Muscle layer of duodenum (tissue), 2 donors: ENCODE measurements around the gene PYROXD2.

Experiments used
- H3K27ac ChIP-seq: one replicate; pipeline ENCODE4 v1.7.0; 2013; ENCODE audit warnings: mild to moderate bottlenecking, low read length
- H3K27me3 ChIP-seq: one replicate; pipeline ENCODE4 v1.7.0; 2013; ENCODE audit warnings: low read depth, mild to moderate bottlenecking, control low read depth, low read length
- H3K36me3 ChIP-seq, 2 donors: one replicate each; pipeline ENCODE4 v1.7.0; 2013; ENCODE audit warnings: low read length in 2 of 2, control low read depth in 1 of 2, mild to moderate bottlenecking in 1 of 2; ENCODE audit not compliant: insufficient read depth in 2 of 2, control insufficient read depth in 1 of 2
- H3K4me1 ChIP-seq, 2 donors: one replicate each; pipeline ENCODE4 v1.7.0; 2013; ENCODE audit warnings: low read length in 2 of 2, mild to moderate bottlenecking in 2 of 2, control low read depth in 1 of 2, moderate library complexity in 1 of 2; ENCODE audit not compliant: insufficient read depth in 2 of 2, control insufficient read depth in 1 of 2
- H3K4me3 ChIP-seq, 2 donors: one replicate each; pipeline ENCODE4 v1.7.0; 2013; ENCODE audit warnings: low read length in 2 of 2, low read depth in 1 of 2, mild to moderate bottlenecking in 1 of 2
- H3K9me3 ChIP-seq, 2 donors: one replicate each; pipeline ENCODE4 v1.7.0; 2013; ENCODE audit warnings: low read length in 2 of 2, control low read depth in 1 of 2, mild to moderate bottlenecking in 1 of 2; ENCODE audit not compliant: control insufficient read depth in 1 of 2
- donor health status: healthy.

The PYROXD2 gene

GRCh38 chr10:98370831-98371820 is 43.9 kb downstream of the PYROXD2 start:
- Histone ChIP-seq H3K4me1 (peaks cover 0 to 18% of the 10 kb centered on the region in 2 donors), H3K4me3 (no peak overlapping the region), H3K36me3 (no peaks in the 10 kb centered on the region), H3K27me3 (no peaks in the 10 kb centered on the region), H3K9me3 (no peaks in the 10 kb centered on the region), H3K27ac (no peak overlapping the region)

DNA sequence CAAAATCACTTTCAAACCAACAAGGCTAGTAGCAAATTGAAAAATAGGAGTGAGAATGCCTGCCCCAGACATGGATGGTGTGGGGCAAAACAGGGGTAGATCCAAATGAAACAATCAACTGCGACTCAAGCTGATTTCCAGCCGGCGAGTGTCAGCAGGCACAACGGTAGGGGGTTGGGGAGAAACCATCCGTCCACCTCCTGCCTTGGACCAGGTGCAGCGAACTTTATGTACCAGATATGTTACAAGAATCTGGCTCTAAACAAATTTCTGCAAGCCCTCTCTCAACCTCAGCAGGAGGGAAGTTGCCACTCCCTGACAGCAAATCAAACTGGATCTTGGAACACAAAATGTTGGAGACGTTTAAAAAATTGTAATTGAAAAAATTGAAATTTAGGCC is 45.2 kb downstream of the PYROXD2 start:
- no peaks in the 10 kb centered on the region for H3K36me3 ChIP-seq
- H3K27ac ChIP-seq: no peak overlapping the region
- peaks cover 0 to 13% of the 10 kb centered on the region in 2 donors for H3K4me1 ChIP-seq

DNA sequence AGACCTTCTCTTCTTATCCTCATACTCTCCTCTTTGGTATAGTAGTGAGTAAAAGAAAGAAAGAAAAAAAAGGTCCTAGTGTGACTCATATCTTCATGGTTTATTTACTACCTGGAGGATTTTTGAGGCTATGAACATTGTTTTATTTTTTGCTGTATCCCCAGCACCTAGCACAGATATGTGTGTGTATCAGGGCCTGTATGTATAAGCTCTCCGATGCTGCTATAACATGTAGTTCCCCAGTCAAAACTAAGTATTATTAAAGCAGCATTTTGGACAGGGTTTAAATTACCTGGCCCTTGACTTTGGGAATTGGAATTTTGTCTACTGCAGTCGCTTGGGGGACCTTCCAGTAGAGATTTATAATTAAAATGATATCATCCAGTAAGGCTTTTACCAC is 46.3 kb downstream of the PYROXD2 start:
- Histone ChIP-seq H3K27me3 (no peaks in the 10 kb centered on the region), H3K4me3 (no peak overlapping the region), H3K27ac (no peak overlapping the region), H3K4me1 (peaks cover 0 to 2% of the 10 kb centered on the region in 2 donors), H3K9me3 (no peaks in the 10 kb centered on the region), H3K36me3 (no peaks in the 10 kb centered on the region)

More for the DNA sequence above, 45.2 kb downstream of the PYROXD2 start:
- H3K27me3 ChIP-seq: no peaks in the 10 kb centered on the region
- no peak overlapping the region for H3K4me3 ChIP-seq
- no peaks in the 10 kb centered on the region for H3K9me3 ChIP-seq

GRCh38 chr10:98367604-98368451 is 47.2 kb downstream of the PYROXD2 start:
- no peak overlapping the region for H3K4me3 ChIP-seq
- no peaks in the 10 kb centered on the region for H3K27me3 ChIP-seq
- no peak overlapping the region for H3K27ac ChIP-seq
- H3K9me3 ChIP-seq: no peaks in the 10 kb centered on the region
- no peaks in the 10 kb centered on the region for H3K4me1 ChIP-seq
- H3K36me3 ChIP-seq: no peaks in the 10 kb centered on the region

- no peak overlapping the region for H3K4me3 ChIP-seq
- no peak overlapping the region for H3K27ac ChIP-seq
- no peaks in the 10 kb centered on the region for H3K36me3 ChIP-seq
- H3K4me1 ChIP-seq: no peaks in the 10 kb centered on the region
- no peaks in the 10 kb centered on the region for H3K9me3 ChIP-seq
- H3K27me3 ChIP-seq: no peaks in the 10 kb centered on the region
These were observed 48.9 kb downstream of the PYROXD2 start for GRCh38 chr10:98366062-98366530.

GRCh38 chr10:98365406-98366061 is 49.4 kb downstream of the PYROXD2 start:
- Histone ChIP-seq H3K9me3 (no peaks in the 10 kb centered on the region), H3K27ac (no peak overlapping the region), H3K4me1 (no peaks in the 10 kb centered on the region), H3K4me3 (no peak overlapping the region), H3K27me3 (no peaks in the 10 kb centered on the region), H3K36me3 (no peaks in the 10 kb centered on the region)

DNA sequence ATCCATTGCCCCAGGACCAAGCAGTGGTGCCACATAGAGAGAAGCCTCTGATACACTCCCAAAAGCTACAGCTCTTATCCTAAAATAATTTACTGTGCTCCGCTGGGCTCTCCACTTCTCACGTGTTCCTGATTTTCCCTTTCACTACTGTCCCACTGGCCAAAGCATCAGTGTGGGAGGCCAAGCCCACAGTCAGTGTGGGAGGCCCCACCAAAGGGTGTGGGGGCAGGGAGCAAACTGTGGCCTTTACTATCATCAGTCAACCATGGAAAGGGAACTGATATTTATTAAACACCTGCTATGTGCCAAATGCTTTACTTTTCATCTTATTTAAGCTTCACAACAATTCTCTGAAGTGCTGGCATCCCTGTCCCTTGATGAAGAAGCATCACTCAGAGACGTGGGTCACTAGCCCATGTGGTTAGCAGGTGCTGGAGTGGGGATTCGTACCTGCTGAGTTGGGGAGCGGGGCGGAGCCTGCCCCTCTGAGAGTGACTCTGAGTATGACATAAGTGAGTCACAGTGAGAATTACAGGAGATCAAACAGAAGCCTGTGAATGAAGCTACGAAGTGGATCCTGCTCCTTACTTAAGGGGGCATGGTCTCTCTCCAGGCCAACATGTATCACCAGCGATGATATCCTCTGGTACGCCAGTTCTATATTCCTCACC is 50.4 kb downstream of the PYROXD2 start:
- H3K27me3 ChIP-seq: no peaks in the 10 kb centered on the region
- no peak overlapping the region for H3K4me3 ChIP-seq
- H3K9me3 ChIP-seq: no peaks in the 10 kb centered on the region
- H3K4me1 ChIP-seq: no peaks in the 10 kb centered on the region
- no peaks in the 10 kb centered on the region for H3K36me3 ChIP-seq
- no peak overlapping the region for H3K27ac ChIP-seq

DNA sequence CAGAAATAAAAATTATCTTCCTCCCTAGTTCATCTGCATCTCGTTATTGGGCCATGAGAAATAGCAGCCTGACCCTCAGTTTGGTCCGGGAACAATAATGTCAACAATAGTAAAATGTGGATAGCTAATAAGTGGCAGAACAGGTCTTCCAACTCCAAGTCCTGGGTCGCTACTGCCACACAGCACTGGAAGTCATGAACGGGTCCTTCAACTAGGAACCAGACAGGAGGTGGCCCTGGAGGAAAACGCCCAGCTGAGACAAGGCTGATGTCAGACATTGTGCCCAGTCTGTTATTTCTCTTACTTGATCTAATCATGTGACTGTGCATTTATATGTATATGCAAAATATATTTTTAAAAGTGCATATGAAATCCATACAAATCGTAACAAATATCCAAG is 51.8 kb downstream of the PYROXD2 start:
- Histone ChIP-seq H3K4me3 (no peak overlapping the region), H3K4me1 (no peaks in the 10 kb centered on the region), H3K27ac (no peak overlapping the region), H3K27me3 (no peaks in the 10 kb centered on the region), H3K36me3 (no peaks in the 10 kb centered on the region), H3K9me3 (no peaks in the 10 kb centered on the region)

DNA sequence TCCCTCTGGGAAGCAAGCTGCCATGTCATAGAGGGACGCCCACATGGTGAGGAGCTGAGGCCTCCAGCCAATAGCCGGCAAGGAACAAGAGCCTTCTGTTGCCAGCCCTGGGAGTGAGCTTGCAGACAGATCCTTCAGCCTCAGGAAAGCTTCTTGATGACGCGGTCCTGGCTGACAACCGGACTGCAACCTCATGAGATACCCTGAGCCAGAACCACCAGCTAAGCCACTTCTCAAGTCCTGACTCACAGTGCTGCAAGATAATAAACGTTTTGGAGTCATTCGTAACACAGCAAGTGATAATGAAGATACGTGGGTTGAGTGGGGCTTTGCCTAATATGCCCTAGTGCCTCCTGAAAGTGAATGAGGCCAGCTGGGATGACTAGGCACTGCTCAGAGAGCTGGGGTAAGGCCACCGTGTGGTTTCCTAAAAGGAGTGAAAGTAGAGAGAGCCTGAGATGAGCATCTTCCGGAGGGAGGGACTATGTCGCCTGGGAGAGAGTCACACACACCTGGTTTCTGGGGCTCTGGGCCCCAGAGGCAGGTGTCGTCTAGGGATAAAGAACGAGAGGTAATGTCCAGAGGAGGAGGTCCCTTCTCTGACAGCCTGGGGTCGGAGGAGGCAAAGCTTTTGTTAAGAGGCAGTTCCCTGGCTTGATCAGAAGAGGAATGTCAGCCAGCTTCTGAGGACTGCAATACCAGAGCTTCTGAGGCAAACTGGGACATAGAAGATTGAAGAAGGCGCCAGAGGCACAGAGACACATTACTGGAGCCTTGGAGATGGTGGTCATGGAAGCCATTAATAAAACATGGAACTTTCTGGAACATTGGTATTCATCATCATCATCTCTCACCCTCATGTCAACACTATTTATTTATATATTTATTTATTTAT is 53.6 kb downstream of the PYROXD2 start:
- no peak overlapping the region for H3K27ac ChIP-seq
- H3K36me3 ChIP-seq: no peaks in the 10 kb centered on the region
- no peaks in the 10 kb centered on the region for H3K4me1 ChIP-seq
- no peak overlapping the region for H3K4me3 ChIP-seq
- no peaks in the 10 kb centered on the region for H3K9me3 ChIP-seq
- no peaks in the 10 kb centered on the region for H3K27me3 ChIP-seq
